ENCODE measurements around the gene PVALEF.

- TF ChIP-seq CTCF (IDR thresholded peaks at IDR 0.05) (no peak), POLR2A (IDR thresholded peaks at IDR 0.05) (no peak)
Measured at GRCh38 chr17:81173762-81174155, 8.5 kb downstream of the PVALEF start.
